HG03103 (cell line): ENCODE data around the gene GLYATL3.
"Not testable (repeated sequence)": the region's sequence is repeated elsewhere in the genome, so short reads cannot be mapped to it uniquely, and the experiment has no call there.

Source experiments
- ATAC-seq: cut with Tn5 transposase; IDR thresholded peaks from one replicate; pipeline ENCODE4 v1.9.1; 2021; ENCODE audit warnings: low read depth; ENCODE audit not compliant: unreplicated experiment

Gene GLYATL3

DNA sequence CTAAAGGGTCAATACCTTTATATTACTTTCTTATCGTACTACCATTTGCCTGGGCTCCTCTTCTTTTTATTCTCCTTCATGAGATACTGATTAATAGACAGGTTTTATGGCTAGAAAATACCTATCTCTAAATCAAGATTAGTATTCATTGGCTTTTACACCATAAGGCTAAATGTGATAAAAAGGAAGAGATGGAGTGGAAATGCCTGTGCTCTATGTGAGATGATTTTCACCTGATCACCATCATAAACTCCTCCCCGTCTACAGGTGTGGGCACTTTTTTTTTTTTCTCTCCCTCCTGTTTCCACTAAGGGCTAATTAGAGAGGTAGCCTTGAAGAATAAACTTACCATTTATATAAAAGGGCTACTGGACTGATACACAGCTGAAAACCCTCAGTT is at the start of gene GLYATL3:
Gene GLYATL3 (plus strand): TSS at position 301 of the 400 bp plus-strand sequence. CDS start 12,068 bp downstream, outside the sequence.
- ATAC-seq, result no peak

DNA sequence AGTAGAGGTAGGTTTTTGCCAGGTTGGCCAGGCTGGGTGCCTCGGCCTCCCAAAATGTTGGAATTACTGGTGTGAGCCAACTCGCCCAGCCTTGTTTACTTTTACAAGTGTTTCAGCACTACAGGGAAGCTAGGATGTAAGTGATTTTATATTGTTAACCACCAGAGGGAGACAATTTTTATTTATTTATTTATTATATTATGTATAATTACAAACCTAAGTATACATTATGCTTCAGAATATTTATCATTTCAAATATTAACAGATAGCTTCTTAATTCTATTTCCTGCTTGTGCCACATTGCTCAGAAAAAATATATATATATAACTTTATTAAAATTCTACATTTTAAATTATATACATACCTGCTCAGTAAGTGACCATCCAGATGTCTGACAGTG is 46.5 kb upstream of the GLYATL3 start:
- ATAC-seq, result no peak

DNA sequence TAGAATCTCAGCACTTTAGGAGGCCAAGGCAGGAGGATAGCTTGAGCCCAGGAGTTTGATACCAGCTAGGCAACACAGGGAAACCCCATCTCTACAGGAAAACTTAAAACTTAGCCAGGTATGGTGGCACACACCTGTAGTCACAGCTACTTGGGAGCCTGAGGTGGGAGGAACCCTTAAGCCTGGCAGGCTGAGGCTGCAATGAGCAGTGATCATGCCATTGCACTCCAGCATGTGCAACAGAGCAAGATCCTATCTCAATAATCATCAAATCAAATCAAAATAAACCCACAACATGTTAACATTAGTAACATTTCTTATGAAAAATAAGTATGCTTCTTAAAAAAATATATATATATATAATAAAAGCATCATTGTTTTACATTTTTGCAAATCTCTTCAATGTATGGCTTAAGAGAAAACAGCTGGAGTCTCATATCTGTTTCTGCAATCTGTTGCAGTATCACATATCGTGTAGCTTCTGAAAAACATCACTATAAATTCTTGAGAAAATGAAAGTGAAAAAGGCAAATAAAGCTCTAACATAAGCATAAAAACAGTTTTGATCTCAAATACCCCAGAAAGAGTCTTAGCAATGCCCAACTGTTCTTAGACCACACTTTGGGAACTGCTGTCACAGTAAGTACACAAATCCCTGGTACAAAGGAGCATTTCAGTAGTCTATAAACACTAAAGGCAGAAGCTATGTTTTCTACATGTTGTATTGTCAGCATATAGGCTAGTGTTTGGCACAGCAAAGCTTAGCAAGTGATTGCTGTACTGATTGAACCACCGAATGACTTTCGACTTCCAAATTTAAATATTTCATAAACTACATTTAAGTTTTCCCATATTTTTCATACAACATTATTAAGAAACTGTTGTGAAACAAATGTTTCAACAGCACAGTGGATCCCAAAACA is 44.7 kb upstream of the GLYATL3 start:
- peak; percentile 61 for ATAC-seq

DNA sequence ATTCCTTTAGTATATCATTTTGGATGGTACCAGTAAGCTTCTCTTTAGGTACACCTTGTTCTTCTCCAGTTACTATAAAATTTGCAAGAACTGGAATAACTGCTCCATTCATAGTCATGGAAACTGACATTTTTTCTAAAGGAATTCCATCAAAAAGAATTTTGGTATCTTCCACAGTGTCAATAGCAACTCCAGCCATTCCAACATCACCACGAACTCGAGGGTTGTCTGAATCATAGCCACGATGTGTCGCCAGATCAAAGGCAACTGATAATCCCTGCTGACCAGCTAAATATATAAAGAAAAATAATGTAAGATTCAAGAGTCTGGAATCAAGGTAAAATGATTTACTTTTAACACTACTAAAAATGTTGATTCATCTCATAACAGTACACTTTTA is 42.0 kb upstream of the GLYATL3 start:
- ATAC-seq, result no peak

DNA sequence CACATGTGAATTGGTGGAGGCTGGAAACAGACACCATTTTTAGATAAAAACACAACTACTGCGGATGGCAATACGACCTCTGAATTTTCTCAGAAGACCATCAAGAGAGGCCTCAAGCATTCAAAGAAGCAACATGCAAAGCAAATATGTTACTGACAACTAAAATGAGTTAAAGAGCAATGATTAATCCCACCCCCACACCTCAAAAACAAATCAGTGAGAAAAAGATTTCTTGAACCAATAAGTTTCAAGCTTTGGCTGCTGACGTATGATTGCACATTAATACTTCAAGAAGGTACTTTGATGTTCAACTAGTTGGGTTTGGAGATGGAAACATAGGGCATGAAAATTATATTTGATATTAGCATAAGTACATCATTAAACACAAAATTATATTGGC is 37.7 kb upstream of the GLYATL3 start:
- no peak for ATAC-seq

DNA sequence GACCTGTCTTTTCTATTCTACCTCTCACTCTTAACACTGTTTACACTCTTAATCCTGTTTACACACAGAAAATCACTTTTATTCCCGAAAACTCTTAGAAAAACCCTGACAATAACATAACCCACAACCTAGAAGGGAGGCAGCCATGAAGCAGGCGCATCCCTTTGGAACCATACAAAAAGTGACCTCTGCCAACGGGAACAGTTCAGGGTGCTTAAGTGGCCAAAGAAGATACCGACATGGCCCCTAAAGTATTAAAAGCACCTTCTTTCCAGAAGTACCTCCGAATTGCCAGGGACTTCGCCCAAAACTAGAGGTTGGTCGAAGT is 37.2 kb upstream of the GLYATL3 start:
- ATAC-seq, result peak; percentile 2

DNA sequence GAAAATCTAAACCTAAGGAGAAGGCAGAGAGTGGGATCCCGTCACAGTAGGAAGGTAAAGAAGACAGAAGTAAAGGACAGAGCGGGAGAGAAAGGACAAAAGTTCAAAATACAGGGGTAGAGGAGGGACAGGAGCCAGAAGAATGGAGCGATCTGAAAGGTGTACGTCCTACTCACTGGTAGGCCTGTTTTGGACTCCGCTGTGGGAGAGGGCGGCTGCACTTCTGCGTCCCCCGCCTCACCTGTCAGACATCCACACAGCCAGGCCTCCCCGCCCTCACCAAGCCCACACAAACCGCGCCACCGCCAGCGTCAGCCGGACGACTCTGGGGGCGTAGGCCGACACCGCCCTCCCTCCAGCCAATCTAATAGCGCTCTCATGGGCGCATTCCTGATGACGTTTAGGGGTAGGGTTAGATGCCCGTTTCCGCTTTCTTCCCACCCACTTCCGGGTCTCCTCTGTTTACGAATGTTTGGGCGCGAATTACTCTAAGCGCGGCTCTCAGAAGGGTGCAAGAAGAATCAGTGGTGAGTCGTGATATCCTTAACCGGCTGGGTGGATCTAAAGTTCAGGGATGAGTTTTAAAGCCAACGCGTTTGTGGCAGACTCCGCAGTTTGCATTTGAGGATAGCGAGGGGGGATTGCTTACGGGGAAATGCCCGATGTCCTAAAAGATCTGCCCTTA is 36.7 kb upstream of the GLYATL3 start, which contains the start of the genes CENPQ and MMUT:
Gene CENPQ (plus strand): TSS at position 444 of the 685 bp plus-strand sequence. CDS start 6,807 bp downstream, outside the sequence.
Gene MMUT (minus strand): TSS at position 327 of the 685 bp plus-strand sequence. CDS start 3,787 bp downstream, outside the sequence.
- ATAC-seq, result peak; percentile 98

DNA sequence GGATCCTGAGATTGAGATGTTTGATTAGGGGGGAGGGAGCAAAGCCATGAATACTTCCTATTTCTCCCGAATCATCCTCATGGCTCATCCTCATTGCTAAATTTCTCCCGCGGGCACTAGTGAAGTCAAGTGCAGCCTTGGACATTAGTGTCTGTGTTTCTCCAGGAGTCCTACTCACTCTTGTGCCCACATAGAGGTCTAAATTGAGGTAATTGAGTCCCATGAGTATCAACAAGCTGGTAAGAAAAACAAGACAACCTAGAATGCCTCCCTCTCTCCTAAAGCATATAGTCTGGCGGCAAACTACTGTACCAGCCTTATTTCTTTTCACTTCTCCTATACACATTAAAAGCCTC is 36.1 kb upstream of the GLYATL3 start:
- no peak for ATAC-seq

DNA sequence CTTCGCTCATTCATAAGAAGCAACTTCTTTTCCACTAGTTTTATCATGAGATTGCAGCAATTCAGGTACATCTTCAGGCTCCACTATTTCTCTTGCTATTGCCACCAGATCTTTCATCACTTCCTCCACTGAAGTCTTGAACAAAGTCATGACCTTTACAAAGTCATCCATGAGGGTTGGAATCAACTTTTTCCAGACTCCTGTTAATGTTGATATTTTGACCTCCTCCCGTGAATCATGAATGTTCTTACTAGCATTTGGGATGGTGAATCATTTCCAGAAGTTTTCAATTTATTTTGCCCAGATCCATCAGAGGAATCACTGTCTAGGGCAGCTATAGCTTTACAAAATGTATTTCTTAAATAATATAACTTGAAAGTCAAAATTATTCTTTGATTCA is 35.0 kb upstream of the GLYATL3 start:
- no peak for ATAC-seq

DNA sequence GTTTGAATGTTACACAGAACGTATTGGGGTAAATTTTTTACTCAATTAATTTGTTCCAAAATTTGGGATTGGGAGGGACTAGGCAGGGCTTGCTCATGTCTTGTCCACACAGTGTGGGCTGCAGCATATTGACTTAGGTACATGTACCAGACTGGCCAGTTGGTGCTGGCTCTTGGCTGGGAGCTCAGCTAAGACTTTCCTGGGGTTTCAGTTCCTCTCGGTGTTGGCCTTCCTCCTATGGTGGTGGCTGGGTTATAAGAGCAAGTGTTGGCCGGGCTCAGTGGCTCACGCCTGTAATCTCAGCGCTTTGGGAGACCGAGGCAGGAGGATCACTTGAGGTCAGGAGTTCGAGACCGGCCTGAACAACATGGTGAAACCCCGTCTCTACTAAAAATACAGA is 31.7 kb upstream of the GLYATL3 start:
- no peak for ATAC-seq

DNA sequence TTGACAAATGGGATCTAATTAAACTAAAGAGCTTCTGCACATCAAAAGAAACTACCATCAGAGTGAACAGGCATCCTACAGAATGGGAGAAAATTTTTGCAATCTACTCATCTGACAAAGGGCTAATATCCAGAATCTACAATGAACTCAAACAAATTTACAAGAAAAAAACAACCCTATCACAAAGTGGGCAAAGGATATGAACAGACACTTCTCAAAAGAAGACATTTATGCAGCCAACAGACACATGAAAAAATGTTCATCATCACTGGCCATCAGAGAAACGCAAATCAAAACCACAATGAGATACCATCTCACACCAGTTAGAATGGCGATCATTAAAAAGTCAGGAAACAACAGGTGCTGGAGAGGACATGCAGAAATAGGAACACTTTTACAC is 23.2 kb upstream of the GLYATL3 start:
- ATAC-seq, result not testable (repeated sequence)

DNA sequence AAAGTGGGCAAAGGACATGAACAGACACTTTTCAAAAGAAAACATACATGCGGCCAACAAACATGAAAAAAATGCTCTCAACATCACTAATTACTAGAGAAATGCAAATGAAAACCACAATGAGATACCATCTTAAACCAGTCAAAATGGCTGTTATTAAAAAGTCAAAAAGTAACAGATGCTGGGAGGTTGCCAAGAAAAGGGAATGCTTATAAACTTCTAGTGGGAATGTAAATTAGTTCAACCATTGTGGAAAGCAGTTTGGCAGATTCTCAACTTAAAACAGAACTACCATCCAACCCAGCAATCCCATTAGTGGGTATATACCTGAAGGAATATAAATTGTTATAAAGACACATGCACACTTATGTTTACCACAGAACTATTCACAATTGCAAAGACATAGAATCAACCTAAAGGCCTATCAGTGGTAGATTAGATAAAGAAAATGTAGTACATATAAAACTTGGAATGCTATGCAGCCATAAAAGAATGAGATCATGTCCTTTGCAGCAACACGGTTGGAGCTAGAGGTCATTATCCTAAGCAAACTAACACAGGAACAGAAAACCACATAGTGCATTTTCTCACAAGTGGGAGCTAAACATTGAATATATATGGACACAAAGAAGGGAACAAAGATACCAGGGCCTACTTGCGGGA is 20.3 kb upstream of the GLYATL3 start:
- no peak for ATAC-seq

DNA sequence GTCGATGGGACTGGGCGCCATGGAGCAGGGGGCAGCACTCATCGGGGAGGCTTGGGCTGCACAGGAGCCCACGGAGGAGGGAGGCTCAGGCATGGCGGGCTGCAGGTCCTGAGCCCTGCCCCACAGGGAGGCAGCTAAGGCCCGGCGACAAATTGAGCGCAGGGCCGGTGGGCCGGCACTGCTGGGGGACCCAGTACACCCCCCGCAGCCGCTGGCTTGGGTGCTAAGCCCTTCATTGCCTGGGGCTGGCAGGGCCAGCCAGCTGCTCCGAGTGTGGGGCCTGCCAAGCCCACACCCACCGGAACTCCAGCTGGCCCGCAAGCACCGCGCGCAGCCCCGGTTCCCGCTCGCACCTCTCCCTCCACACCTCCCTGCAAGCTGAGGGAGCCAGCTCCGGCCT is 17.9 kb upstream of the GLYATL3 start:
- not testable (repeated sequence) for ATAC-seq

DNA sequence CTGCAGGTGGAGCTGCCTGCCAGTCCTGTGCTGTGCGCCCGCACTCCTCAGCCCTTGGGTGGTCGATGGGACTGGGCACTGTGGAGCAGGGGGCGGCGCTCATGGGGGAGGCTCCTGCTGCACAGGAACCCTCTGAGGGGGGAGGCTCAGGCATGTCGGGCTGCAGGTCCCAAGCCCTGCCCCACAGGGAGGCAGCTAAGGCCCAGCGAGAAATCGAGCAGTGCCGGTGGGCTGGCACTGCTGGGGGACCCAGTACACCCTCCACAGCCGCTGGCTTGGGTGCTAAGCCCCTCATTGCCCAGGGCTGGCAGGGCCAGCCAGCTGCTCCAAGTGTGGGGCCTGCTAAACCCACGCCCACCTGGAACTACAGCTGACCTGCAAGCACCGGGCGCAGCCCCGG is 16.3 kb upstream of the GLYATL3 start:
- ATAC-seq, result not testable (repeated sequence)

DNA sequence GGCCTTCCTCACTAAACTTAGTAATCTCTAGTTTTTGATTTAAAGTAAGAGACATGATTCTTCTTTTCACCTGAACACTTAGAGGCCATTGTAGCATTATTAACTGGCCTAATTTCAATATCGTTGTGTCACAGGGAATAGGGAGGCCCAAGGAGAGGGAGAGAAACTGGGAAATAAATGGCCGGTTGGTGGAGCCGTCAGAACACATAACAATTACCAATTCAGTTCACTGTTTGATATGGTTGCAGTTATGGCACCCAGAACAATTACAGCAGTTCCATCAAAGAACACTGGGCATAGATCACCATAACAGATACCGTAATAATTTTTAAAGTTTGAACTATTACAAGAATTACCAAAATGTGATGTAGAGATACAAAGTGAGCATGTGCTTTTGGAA is 9.1 kb upstream of the GLYATL3 start:
- no peak for ATAC-seq

DNA sequence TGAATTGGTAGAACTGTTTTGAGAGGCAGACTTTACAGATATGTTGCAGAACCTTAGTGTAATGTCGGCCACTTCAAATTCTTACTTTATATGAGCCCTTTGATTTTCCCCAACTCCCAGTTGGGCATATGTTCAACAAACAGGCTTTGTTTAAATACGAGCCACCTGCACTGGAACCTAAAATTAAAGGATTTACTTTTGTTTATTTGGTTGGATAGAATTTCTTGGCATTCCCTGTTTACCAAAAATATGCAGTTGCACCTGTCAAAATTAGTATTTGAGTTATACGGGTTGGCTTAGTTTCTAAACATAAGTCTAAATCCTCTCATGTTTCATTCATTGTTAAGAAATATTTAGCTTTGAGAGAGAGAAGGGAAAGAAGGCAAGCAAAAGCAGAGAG is 2.4 kb upstream of the GLYATL3 start:
- ATAC-seq, result no peak

DNA sequence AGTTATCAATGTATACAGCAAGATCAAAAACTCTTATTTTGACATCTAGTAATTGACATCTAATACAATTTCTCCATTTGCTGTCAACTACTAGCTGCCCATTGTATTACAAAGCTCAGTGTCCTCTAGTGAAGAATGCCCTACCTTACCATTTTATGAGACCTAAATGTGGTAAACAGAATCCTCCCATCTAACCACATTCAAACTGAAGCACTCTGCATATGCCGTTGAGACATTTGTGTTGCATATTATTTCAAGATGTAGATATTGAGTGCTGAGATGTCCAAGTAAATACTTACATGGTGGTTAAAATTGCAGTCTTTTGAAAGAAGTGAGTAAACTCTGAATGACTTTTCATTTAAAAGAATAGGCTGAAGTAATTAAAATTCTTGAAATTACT is 597 bp upstream of the GLYATL3 start:
- ATAC-seq, result no peak

DNA sequence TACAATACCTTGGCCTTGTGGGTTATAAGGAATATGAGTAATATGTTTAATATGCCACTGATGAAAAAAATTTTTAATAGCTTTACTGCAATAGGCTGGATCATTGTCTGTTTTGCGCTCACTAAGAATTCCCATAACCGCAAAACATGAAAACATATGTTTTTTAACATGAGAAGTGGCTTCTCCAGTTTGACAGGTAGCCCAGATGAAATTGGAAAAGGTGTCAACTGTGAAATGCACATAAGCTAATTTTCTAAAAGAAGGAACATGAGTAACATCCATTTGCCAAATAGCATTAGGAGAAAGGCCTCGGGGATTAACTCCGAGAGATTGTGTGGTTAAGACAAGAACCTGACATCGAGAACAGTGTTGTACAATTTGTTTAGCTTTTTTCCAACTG is 4.9 kb downstream of the GLYATL3 start:
- no peak for ATAC-seq

DNA sequence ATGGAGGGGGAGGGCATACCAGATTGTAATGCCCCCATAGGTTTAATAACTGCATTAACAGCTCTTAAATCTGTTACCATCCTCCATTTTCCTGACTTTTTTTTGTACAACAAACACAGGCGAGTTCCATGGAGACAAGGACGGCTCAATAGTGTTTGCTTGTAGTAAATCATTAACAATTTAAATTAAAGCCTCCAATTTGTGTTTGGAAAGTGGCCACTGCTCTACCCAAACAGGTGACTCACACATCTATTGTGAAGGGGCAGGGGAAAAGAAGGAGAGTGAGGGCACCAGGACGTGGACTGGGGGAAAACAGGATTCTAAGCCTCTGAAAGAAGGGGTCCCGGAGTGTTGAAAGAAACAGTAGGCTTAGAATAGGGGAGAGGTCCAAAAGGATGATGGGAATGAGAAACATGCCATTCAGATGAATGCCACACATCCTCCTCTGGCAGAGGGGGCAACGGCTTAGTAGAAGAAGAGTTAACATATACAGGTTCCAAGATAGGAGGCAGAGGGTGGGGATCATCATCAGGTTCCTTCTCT is 6.9 kb downstream of the GLYATL3 start:
- no peak for ATAC-seq

DNA sequence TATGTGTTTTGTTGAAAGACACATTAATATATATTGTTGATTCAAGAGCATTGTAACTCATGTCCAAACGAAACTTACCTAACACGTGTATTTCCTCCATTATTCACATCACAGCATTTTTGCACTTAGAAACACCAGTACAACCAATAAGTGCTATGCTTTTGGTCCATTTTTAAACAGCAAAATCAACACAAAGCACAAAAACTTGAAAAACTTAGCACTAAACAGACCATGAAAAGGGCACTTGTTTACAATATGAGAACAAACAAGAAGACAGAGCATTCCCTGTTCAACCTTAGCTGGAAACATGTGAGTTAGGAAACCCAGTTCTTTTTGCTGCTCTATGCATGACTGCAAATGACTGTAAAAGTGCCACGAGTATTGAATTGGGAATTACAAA is 9.6 kb downstream of the GLYATL3 start:
- no peak for ATAC-seq
